Gastroesophageal sphincter (tissue), 4 donors: ENCODE data around the gene PAPPA. TPM values are rescaled to one million over a fixed set of nuclear protein-coding genes. Genes with fewer than 3 reads are reported as not detected.

Experiments used
- ATAC-seq: fragments of 150-250 bp; one replicate; pipeline ENCODE4 v1.9.1; 2016; ENCODE audit warnings: mild to moderate bottlenecking, moderate library complexity
- H3K27ac ChIP-seq, 4 donors: fragments of 200-600 bp; sonication (generic) in 3 of 4; 1 replicate in 3 of 4; 2 replicates in 1 of 4; pipeline ENCODE4 v1.5.1; 2016 to 2019
- H3K27me3 ChIP-seq: fragments of 200-600 bp; sonication (generic); one replicate; pipeline ENCODE4 v1.5.1; 2019
- H3K36me3 ChIP-seq, 2 donors: fragments of 200-600 bp; sonication (generic); one replicate each; pipeline ENCODE4 v1.5.1; 2019; ENCODE audit warnings: control low read depth in 1 of 2
- H3K4me1 ChIP-seq, 3 donors: fragments of 200-600 bp; sonication (generic); 1 replicate in 2 of 3; 2 replicates in 1 of 3; pipeline ENCODE4 v1.5.1; 2016 to 2019; ENCODE audit warnings: control low read depth in 2 of 3
- H3K4me3 ChIP-seq, 2 donors: fragments of 200-600 bp; sonication (generic); one replicate each; pipeline ENCODE4 v1.5.1; 2019; ENCODE audit warnings: mild to moderate bottlenecking in 1 of 2, moderate library complexity in 1 of 2
- H3K9me3 ChIP-seq, 3 donors: fragments of 200-600 bp; sonication (generic); one replicate each; pipeline ENCODE4 v1.5.1; 2017 to 2019; ENCODE audit warnings: control low read depth in 2 of 3
- CTCF ChIP-seq, 4 experiments: fragments of 200-600 bp in 2 of 4; fragments of 450-650 bp in 2 of 4; sonication (generic) in 1 of 4; IDR thresholded peaks; one replicate each; pipeline ENCODE4 v1.5.1; 2017 to 2019; ENCODE audit warnings: antibody characterized with exemption in 4 of 4, mild to moderate bottlenecking in 2 of 4, moderate library complexity in 2 of 4
- EP300 ChIP-seq: sonication (generic); formaldehyde crosslinking; IDR thresholded peaks from one replicate; pipeline ENCODE4 v1.6.1; 2017; ENCODE audit warnings: antibody characterized with exemption, mild to moderate bottlenecking
- POLR2A ChIP-seq, 2 donors: fragments of 450-650 bp; IDR thresholded peaks; one replicate each; pipeline ENCODE4 v1.6.1; 2017; ENCODE audit warnings: antibody characterized with exemption in 2 of 2, mild to moderate bottlenecking in 2 of 2, moderate library complexity in 1 of 2
- POLR2AphosphoS5 ChIP-seq: sonication (generic); formaldehyde crosslinking; IDR thresholded peaks from one replicate; pipeline ENCODE4 v1.6.1; 2017; ENCODE audit warnings: antibody characterized with exemption
- WGBS, 2 donors: methylation state at CpG; one replicate each; pipeline ENCODE4 v1.1.5; 2018; ENCODE audit warnings: low coverage in 1 of 2; 5-methylcytosine and 5-hydroxymethylcytosine counted together
- total RNA-seq, 4 donors: library from RNA; depleted of rRNA; stranded (reverse); fragments of >200 nt; gene quantifications; one replicate each; pipeline ENCODE4 v1.1.0, GENCODE V29; 2016

Gene PAPPA
- total RNA-seq, 4 donors from 2014 or later, result 1.9 to 5.7 (median 3.2) TPM

- no CpG with 5 or more reads among the region's 74 CpGs for WGBS, 2 donors
Observed at GRCh38 chr9:116154334-116154975, 864 bp downstream of the PAPPA start.

GRCh38 chr9:116154976-116155697 is 1.5 kb downstream of the PAPPA start:
- peaks cover 0 to 40% (median 0%) of the 10 kb centered on the region in 3 donors for H3K4me1 ChIP-seq
- TF ChIP-seq EP300, result no peak
- TF ChIP-seq POLR2AphosphoS5, result no peak
- no peak for TF ChIP-seq POLR2A (IDR thresholded peaks at IDR 0.05)
- TF ChIP-seq CTCF (IDR thresholded peaks at IDR 0.05), result no peak
- no peaks in the 10 kb centered on the region for H3K9me3 ChIP-seq
- peak overlapping the region; percentile 22 to 59 for H3K4me3 ChIP-seq
- H3K27me3 ChIP-seq, result peaks cover 86% of the 10 kb centered on the region
- H3K27ac ChIP-seq, result peak overlapping the region; percentile 22 to 79 (median 70)
- ATAC-seq, result no peak
- 3 to 4% methylated on average over 14 to 21 of the region's 27 CpGs for WGBS, 2 donors
- no peaks in the 10 kb centered on the region for H3K36me3 ChIP-seq

More at GRCh38 chr9:116154334-116154975, 864 bp downstream of the PAPPA start:
- no peak for TF ChIP-seq POLR2A (IDR thresholded peaks at IDR 0.05)
- TF ChIP-seq CTCF (IDR thresholded peaks at IDR 0.05), result no peak
- TF ChIP-seq EP300, result no peak
- TF ChIP-seq POLR2AphosphoS5, result no peak
- H3K36me3 ChIP-seq, result no peaks in the 10 kb centered on the region
- peak; percentile 10 for ATAC-seq
- H3K27ac ChIP-seq, result peak overlapping the region in 3 of 4 donors; percentile 64 to 79 (median 75)
- peaks cover 85% of the 10 kb centered on the region for H3K27me3 ChIP-seq
- peak overlapping the region; percentile 22 to 59 for H3K4me3 ChIP-seq
- H3K4me1 ChIP-seq, result peaks cover 0 to 40% (median 0%) of the 10 kb centered on the region in 3 donors
- no peaks in the 10 kb centered on the region for H3K9me3 ChIP-seq

- peaks cover 0 to 40% (median 0%) of the 10 kb centered on the region in 3 donors for H3K4me1 ChIP-seq
- peak overlapping the region; percentile 22 to 79 (median 70) for H3K27ac ChIP-seq
- WGBS, 2 donors, result 8 to 10% methylated on average over 8 to 10 of the region's 10 CpGs
- H3K27me3 ChIP-seq, result peaks cover 86% of the 10 kb centered on the region
- no peaks in the 10 kb centered on the region for H3K36me3 ChIP-seq
- H3K9me3 ChIP-seq, result no peaks in the 10 kb centered on the region
- no peak for ATAC-seq
- TF ChIP-seq POLR2AphosphoS5 (no peak), EP300 (no peak), POLR2A (IDR thresholded peaks at IDR 0.05) (no peak), CTCF (IDR thresholded peaks at IDR 0.05) (no peak)
- peak overlapping the region; percentile 22 to 59 for H3K4me3 ChIP-seq
Observed at GRCh38 chr9:116155698-116156039, 2.1 kb downstream of the PAPPA start.

GRCh38 chr9:116156621-116157314 is 3.2 kb downstream of the PAPPA start:
- H3K4me1 ChIP-seq, result peaks cover 0 to 40% (median 0%) of the 10 kb centered on the region in 3 donors
- no peaks in the 10 kb centered on the region for H3K9me3 ChIP-seq
- H3K27me3 ChIP-seq, result peaks cover 80% of the 10 kb centered on the region
- H3K4me3 ChIP-seq, result peak overlapping the region in 1 of 2 donors; percentile 39
- H3K27ac ChIP-seq, result peak overlapping the region; percentile 7 to 79 (median 76)
- H3K36me3 ChIP-seq, result no peaks in the 10 kb centered on the region
- TF ChIP-seq EP300 (no peak), CTCF (IDR thresholded peaks at IDR 0.05) (no peak), POLR2AphosphoS5 (no peak), POLR2A (IDR thresholded peaks at IDR 0.05) (no peak)
- WGBS, 2 donors, result 6% methylated on average over 16 of the region's 24 CpGs; no CpG with 5 or more reads in 1 of the 2 donors
- ATAC-seq, result peak; percentile 76
